ENCODE measurements around the gene AP2A2.
"Not testable (repeated sequence)": the region's sequence is repeated elsewhere in the genome, so short reads cannot be mapped to it uniquely, and the experiment has no call there.

AP2A2 gene

GRCh38 chr11:1008001-1008802 lies 82.5 kb downstream of the AP2A2 start:
- DNase-seq (no peak), ATAC-seq (no peak)
- Mint-ChIP-seq H3K27ac (no peak overlapping the region), H3K4me3 (no peak overlapping the region), H3K36me3 (ENCODE audit: low read depth) (peaks cover 12% of the 10 kb centered on the region), H3K9me3 (no peaks in the 10 kb centered on the region), H3K4me1 (no peaks in the 10 kb centered on the region), H3K27me3 (no peaks in the 10 kb centered on the region)

GRCh38 chr11:1008803-1009145 lies 83.1 kb downstream of the AP2A2 start:
- no peaks in the 10 kb centered on the region for H3K4me1 Mint-ChIP-seq
- no peaks in the 10 kb centered on the region for H3K9me3 Mint-ChIP-seq
- no peak for DNase-seq
- H3K36me3 Mint-ChIP-seq (ENCODE audit: low read depth), result peaks cover 12% of the 10 kb centered on the region
- no peak for ATAC-seq
- H3K4me3 Mint-ChIP-seq, result no peak overlapping the region
- H3K27me3 Mint-ChIP-seq, result no peaks in the 10 kb centered on the region
- H3K27ac Mint-ChIP-seq, result no peak overlapping the region

DNA sequence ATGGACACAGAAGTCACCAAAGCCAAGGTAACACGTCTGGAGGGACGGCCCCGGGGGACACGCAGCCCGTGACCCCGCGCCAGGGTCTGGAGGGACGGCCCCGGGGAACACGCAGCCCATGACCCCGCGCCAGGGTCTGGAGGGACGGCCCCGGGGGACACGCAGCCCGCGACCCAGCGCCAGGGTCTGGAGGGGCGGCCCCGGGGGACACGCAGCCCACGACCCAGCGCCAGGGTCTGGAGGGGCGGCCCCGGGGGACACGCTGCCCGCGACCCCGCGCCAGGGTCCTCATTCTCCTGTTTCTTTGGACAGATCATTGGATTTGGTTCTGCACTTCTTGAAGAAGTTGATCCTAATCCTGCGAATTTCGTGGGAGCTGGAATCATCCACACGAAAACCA lies 83.7 kb downstream of the AP2A2 start:
- Mint-ChIP-seq H3K27ac (no peak overlapping the region), H3K36me3 (ENCODE audit: low read depth) (peaks cover 12% of the 10 kb centered on the region), H3K4me3 (no peak overlapping the region), H3K27me3 (no peaks in the 10 kb centered on the region), H3K4me1 (no peaks in the 10 kb centered on the region), H3K9me3 (no peaks in the 10 kb centered on the region)
- no peak for DNase-seq
- no peak for ATAC-seq

- ATAC-seq, result no peak
- no peak overlapping the region for H3K27ac Mint-ChIP-seq
- H3K36me3 Mint-ChIP-seq (ENCODE audit: low read depth), result peaks cover 12% of the 10 kb centered on the region
- H3K27me3 Mint-ChIP-seq, result no peaks in the 10 kb centered on the region
- H3K4me1 Mint-ChIP-seq, result no peaks in the 10 kb centered on the region
- H3K9me3 Mint-ChIP-seq, result no peaks in the 10 kb centered on the region
- H3K4me3 Mint-ChIP-seq, result no peak overlapping the region
- DNase-seq, result no peak
Measured at GRCh38 chr11:1009991-1010390, 84.3 kb downstream of the AP2A2 start.

- Mint-ChIP-seq H3K4me3 (no peak overlapping the region), H3K9me3 (no peaks in the 10 kb centered on the region), H3K36me3 (ENCODE audit: low read depth) (peaks cover 9% of the 10 kb centered on the region), H3K27ac (no peak overlapping the region), H3K4me1 (no peaks in the 10 kb centered on the region), H3K27me3 (no peaks in the 10 kb centered on the region)
- DNase-seq (no peak), ATAC-seq (no peak)
Measured at GRCh38 chr11:1010551-1011319, 85.1 kb downstream of the AP2A2 start.

GRCh38 chr11:1011320-1011698 lies 85.6 kb downstream of the AP2A2 start:
- H3K36me3 Mint-ChIP-seq (ENCODE audit: low read depth), result peaks cover 9% of the 10 kb centered on the region

DNA sequence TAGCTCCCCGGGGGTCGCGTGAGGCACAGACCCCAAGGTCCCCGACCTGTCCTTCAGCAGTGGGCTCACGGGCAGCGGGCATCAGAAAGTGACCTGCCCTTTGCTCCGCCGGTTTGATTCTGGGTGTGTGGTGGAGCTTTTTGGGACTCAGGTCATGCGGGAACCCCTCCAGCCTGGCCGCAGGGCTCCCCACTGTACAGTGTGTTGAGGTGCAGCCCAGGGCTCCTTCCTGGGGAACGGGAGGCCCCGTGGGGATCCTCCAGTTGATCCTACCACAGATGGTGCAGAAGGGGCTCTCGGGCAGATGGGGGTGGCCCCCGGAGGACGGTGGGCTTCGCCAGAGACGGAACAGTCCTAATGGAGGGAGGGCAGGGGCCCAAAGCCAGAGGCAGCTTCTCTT lies 86.6 kb downstream of the AP2A2 start:
- Mint-ChIP-seq H3K9me3 (peaks cover 9% of the 10 kb centered on the region), H3K4me1 (peaks cover 13% of the 10 kb centered on the region), H3K4me3 (no peak overlapping the region), H3K36me3 (ENCODE audit: low read depth) (peaks cover 13% of the 10 kb centered on the region), H3K27me3 (no peaks in the 10 kb centered on the region), H3K27ac (no peak overlapping the region)
- no peak for DNase-seq
- no peak for ATAC-seq

More at GRCh38 chr11:1011320-1011698, 85.6 kb downstream of the AP2A2 start:
- no peaks in the 10 kb centered on the region for H3K9me3 Mint-ChIP-seq
- H3K4me3 Mint-ChIP-seq, result no peak overlapping the region
- H3K4me1 Mint-ChIP-seq, result peaks cover 3% of the 10 kb centered on the region
- no peak overlapping the region for H3K27ac Mint-ChIP-seq
- DNase-seq (no peak), ATAC-seq (no peak)
- no peaks in the 10 kb centered on the region for H3K27me3 Mint-ChIP-seq

- ATAC-seq (no peak), DNase-seq (no peak)
- Mint-ChIP-seq H3K27ac (no peak overlapping the region), H3K4me1 (peaks cover 19% of the 10 kb centered on the region), H3K4me3 (no peak overlapping the region), H3K36me3 (ENCODE audit: low read depth) (peaks cover 18% of the 10 kb centered on the region), H3K27me3 (no peaks in the 10 kb centered on the region), H3K9me3 (peaks cover 16% of the 10 kb centered on the region)
Measured at GRCh38 chr11:1012740-1013630, 87.3 kb downstream of the AP2A2 start.

DNA sequence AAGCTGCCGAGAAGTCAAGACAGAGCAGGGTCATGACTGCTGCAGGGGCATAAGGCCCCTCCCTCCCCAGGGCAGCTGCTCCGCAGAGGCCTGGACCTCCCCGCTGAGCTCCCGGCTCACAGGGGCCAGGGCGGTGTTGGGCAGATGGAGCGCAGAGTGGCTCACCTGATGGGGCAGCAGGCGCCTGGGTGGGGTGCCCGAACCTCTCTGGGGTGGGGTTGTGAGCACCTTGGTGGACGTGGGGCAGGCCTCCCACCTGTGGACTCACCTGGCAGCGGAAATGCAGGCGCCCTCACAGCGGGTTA lies 87.9 kb downstream of the AP2A2 start:
- Mint-ChIP-seq H3K27ac (no peak overlapping the region), H3K9me3 (peaks cover 19% of the 10 kb centered on the region), H3K4me3 (no peak overlapping the region), H3K4me1 (peaks cover 22% of the 10 kb centered on the region), H3K36me3 (ENCODE audit: low read depth) (peaks cover 21% of the 10 kb centered on the region), H3K27me3 (no peaks in the 10 kb centered on the region)
- no peak for DNase-seq
- no peak for ATAC-seq

DNA sequence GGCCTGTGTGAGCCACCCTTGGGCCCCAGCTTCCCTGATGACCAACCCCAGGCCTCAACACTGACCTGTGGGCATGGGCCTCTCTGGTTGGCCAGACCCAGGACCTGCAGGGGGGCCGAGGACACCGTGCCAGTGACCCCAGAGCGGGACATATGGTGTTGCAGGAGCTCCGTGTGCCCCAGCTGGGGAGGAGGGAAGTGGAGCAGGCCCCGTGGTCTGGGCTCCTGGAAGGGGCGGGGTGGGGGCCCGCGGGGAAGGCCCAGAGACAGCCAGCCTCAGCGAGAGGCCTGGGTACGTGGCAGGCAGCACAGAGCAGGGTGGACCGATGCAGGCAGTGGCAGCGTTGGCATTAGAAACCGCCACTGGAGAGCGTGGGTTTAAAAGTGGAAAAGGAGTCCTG lies 88.6 kb downstream of the AP2A2 start:
- Mint-ChIP-seq H3K36me3 (ENCODE audit: low read depth) (peaks cover 21% of the 10 kb centered on the region), H3K9me3 (peaks cover 19% of the 10 kb centered on the region), H3K27me3 (no peaks in the 10 kb centered on the region), H3K4me3 (no peak overlapping the region), H3K27ac (no peak overlapping the region), H3K4me1 (peaks cover 22% of the 10 kb centered on the region)
- ATAC-seq (no peak), DNase-seq (no peak)

GRCh38 chr11:1015064-1015463 lies 89.4 kb downstream of the AP2A2 start:
- Mint-ChIP-seq H3K27me3 (no peaks in the 10 kb centered on the region), H3K9me3 (peaks cover 19% of the 10 kb centered on the region), H3K36me3 (ENCODE audit: low read depth) (peaks cover 17% of the 10 kb centered on the region), H3K4me3 (no peak overlapping the region), H3K4me1 (peaks cover 22% of the 10 kb centered on the region), H3K27ac (no peak overlapping the region)
- ATAC-seq, result no peak
- DNase-seq, result no peak

GRCh38 chr11:1015826-1016545 lies 90.3 kb downstream of the AP2A2 start:
- Mint-ChIP-seq H3K9me3 (peaks cover 19% of the 10 kb centered on the region), H3K4me3 (no peak overlapping the region), H3K36me3 (ENCODE audit: low read depth) (peaks cover 12% of the 10 kb centered on the region), H3K27me3 (no peaks in the 10 kb centered on the region), H3K27ac (no peak overlapping the region), H3K4me1 (peaks cover 22% of the 10 kb centered on the region)
- no peak for ATAC-seq
- no peak for DNase-seq

DNA sequence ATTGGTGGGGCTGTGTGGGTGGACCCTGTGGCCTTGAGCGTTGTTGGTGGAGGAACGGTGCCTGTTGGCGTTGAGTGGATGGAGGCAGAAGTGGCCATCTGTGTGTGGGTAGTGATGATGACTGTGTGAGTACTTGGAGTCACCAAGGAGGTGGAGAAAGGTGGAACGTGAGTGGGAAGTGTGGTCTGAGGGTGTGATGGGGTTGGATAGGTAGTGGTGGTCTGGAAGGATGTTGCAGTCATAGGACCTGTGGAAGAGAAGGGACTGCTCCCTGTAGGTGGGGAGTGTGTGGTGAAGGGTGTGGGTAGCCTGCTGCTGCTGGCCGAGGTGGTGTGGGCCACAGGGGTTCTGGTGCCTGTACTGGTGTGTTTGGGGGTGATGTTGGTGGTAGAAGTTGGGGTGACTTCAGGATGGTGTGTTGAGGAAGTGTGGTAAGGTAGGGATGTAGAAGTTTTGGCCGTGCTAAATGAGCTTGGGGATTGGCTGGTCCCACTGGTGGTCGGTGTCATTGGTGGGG lies 91.0 kb downstream of the AP2A2 start:
- DNase-seq (peak; percentile 24), ATAC-seq (peak; percentile 35)
- Mint-ChIP-seq H3K9me3 (peaks cover 19% of the 10 kb centered on the region), H3K27ac (peak overlapping the region; percentile 0), H3K36me3 (ENCODE audit: low read depth) (peaks cover 12% of the 10 kb centered on the region), H3K4me1 (peaks cover 22% of the 10 kb centered on the region)
- not testable (repeated sequence) for H3K27me3 Mint-ChIP-seq, H3K4me3 Mint-ChIP-seq

Measured in activated naive CD8-positive, alpha-beta T cell treated with anti-CD3 and anti-CD28 coated beads, Interleukin-2, amount 50 U/mL, for 24 hours (primary cell).